Skin epidermis (tissue), 12 donors: ENCODE measurements around the gene MGAT3.
A peak's percentile ranks its signal among the peaks of the same experiment; 100 is the strongest.

ENCODE experiments used
- H3K27ac ChIP-seq, 21 experiments: fragments of 200-600 bp; sonication (generic) in 11 of 21; one replicate each; pipeline ENCODE4 v1.5.0; 2020; ENCODE audit warnings: mild to moderate bottlenecking in 3 of 21, inconsistent platforms in 2 of 21, moderate library complexity in 2 of 21
- H3K4me3 ChIP-seq, 7 experiments: fragments of 200-600 bp; sonication (generic) in 2 of 7; one replicate each; pipeline ENCODE4 v1.5.0; 2020; ENCODE audit warnings: inconsistent platforms in 2 of 7, mild to moderate bottlenecking in 2 of 7, moderate library complexity in 1 of 7

Gene MGAT3

GRCh38 chr22:39427751-39428596, 28.8 kb upstream of the MGAT3 start:
- H3K27ac ChIP-seq, result no peak overlapping the region
- H3K4me3 ChIP-seq, result no peak overlapping the region

DNA sequence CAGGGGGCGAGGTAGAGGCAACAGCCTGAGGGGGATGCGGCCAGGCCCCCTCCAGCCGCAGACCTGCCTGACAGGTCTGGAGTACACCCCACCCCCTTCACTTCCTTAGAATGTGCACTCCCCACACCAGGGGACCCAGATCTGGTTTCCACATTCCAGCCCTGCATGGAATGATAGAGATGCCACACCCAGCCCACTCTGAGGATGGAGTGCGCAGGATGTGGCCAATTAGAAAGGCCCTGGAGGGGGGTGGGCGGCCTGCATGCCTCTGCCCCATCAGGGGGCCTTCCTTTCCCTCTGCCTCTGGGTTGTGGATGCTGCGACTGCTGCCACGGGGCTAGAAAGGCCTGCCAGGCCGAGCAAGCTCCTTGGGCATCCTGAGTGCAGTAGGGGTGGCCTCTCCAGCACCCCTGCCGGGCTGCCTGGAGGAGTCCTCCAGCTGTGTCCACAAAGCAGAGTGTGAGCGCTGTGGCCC, 28.2 kb upstream of the MGAT3 start:
- peak overlapping the region in 2 of 21 experiments; percentile 5 to 14 for H3K27ac ChIP-seq

GRCh38 chr22:39429186-39429585, 27.6 kb upstream of the MGAT3 start:
- Histone ChIP-seq H3K4me3 (no peak overlapping the region), H3K27ac (peak overlapping the region in 1 of 21 experiments; percentile 5)

More for the DNA sequence above, 28.2 kb upstream of the MGAT3 start:
- no peak overlapping the region for H3K4me3 ChIP-seq

DNA sequence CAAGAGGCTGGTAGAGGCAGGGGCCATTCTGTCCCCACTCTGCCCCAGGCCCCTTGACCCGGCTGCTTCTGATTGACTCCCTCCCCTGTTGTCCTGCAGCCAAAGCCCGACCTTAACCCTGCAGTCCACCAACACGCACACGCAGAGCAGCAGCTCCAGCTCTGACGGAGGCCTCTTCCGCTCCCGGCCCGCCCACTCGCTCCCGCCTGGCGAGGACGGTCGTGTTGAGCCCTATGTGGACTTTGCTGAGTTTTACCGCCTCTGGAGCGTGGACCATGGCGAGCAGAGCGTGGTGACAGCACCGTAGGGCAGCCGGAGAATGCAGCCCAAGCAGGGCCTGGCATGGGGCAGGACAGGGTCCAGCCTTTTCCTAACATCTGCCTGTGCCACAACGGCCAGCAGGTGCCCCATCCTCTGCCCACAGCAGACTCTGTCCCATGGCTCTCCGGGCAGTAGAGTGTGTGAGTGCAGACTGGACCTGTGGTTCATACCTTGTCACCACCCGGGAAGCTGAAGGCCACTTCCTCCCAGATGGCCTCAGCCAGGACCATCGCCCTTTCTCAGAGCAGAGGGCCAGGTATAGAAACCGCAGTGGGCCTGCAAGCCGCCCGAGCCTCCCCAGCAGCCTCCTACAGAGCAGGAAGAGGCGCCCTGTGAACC, 26.8 kb upstream of the MGAT3 start:
- Histone ChIP-seq H3K4me3 (no peak overlapping the region), H3K27ac (peak overlapping the region in 10 of 21 experiments; percentile 31 to 81 (median 66))

GRCh38 chr22:39430576-39431150, 26.1 kb upstream of the MGAT3 start:
- no peak overlapping the region for H3K4me3 ChIP-seq
- peak overlapping the region in 19 of 21 experiments; percentile 29 to 84 (median 59) for H3K27ac ChIP-seq

- no peak overlapping the region for H3K4me3 ChIP-seq
Observed at GRCh38 chr22:39431216-39431801, 25.5 kb upstream of the MGAT3 start.

DNA sequence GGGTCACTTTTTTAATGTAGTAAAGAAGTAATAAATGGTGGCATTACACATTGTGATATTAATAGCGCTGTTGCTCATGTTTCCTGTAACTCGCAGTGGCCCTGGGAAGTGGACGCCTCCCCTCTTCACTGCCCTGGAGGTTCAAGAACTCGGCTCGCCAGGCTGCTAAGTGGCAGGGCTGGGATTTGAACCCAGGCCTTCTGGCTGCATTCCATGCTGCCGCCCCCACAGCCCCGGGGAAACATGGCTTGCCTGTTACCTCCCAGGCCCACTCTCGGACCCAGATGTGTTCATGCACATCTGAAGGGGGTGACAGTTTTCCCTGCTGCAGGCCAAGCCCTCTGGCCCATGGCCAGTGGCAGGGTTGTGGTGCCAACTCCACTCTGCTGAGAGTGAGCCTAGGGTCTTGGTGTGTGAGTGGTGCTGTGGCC, 25.0 kb upstream of the MGAT3 start:
- Histone ChIP-seq H3K27ac (peak overlapping the region in 15 of 21 experiments; percentile 10 to 84 (median 67)), H3K4me3 (no peak overlapping the region)

More at GRCh38 chr22:39431216-39431801, 25.5 kb upstream of the MGAT3 start:
- H3K27ac ChIP-seq, result peak overlapping the region in 19 of 21 experiments; percentile 29 to 84 (median 59)

DNA sequence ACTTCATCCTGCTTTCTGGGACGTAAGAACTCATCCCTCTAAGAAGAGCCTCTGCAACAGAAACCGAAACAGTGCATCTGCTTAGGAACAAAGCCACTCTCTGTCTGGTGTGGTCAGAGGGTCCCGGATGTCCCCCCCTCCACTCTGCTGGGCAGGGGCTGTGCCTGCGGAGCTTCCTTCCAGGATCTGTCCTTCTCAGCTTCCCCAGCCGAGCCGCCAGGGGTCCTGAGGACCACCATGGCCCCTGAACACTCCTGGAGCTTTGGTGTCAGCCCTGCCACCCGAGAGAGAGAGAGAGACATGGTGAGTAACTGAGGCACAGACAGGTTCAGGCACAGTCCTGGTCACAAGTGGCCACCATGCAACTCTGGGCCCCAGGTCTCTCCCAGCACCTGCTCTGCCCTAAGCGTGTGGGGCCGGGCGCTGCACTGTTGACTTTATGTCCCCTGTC, 24.4 kb upstream of the MGAT3 start:
- H3K27ac ChIP-seq, result peak overlapping the region in 13 of 21 experiments; percentile 10 to 84 (median 72)
- no peak overlapping the region for H3K4me3 ChIP-seq

GRCh38 chr22:39433476-39434242, 23.2 kb upstream of the MGAT3 start:
- H3K27ac ChIP-seq, result peak overlapping the region in 1 of 21 experiments; percentile 25
- no peak overlapping the region for H3K4me3 ChIP-seq

- Histone ChIP-seq H3K27ac (peak overlapping the region in 2 of 21 experiments; percentile 25 to 47), H3K4me3 (no peak overlapping the region)
Observed at GRCh38 chr22:39434243-39434653, 22.6 kb upstream of the MGAT3 start.

DNA sequence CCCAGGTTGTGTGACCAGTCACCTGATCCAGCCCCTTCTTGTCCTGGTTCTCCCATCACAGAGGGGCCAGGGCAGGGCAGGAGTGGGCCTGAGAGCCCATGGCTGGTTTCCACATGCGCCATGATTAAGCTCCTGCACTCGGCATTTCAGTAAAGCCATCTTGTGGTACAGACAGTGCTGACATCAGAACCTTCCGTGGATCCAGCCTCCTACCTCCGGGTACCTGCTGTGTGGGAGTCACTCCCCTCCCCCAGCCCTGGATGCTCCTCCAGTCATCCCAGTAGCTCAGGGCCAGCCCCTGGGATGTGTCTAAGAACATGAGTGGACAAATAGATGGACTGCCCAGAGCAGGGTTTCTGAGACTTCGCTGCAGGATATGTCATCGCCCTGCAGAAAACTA, 22.1 kb upstream of the MGAT3 start:
- H3K27ac ChIP-seq, result peak overlapping the region in 2 of 21 experiments; percentile 25 to 47
- H3K4me3 ChIP-seq, result no peak overlapping the region

- no peak overlapping the region for H3K4me3 ChIP-seq
- no peak overlapping the region for H3K27ac ChIP-seq
Observed at GRCh38 chr22:39435616-39436015, 21.2 kb upstream of the MGAT3 start.

- H3K27ac ChIP-seq, result peak overlapping the region in 3 of 21 experiments; percentile 10 to 50 (median 49)
- H3K4me3 ChIP-seq, result peak overlapping the region in 3 of 7 experiments; percentile 12 to 17 (median 13)
Observed at GRCh38 chr22:39437791-39438704, 18.8 kb upstream of the MGAT3 start.

DNA sequence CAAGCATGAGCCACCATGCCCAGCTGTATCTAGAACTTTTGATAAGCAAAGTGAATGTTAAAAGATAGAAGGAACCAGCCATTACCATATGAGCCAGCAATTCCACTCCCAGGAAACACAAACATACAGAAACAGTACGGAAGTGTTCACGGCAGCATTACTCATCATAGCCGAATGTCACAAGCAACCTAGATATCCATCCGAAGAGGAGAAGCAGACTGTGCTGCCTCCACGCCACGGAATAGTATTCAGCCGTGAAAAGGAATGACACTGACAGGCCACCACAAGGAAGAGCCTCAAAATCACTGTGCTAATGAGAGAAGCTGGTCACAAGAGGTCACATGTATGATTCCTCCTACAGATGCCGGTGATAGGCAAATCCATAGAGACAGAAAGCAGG, 17.6 kb upstream of the MGAT3 start:
- no peak overlapping the region for H3K4me3 ChIP-seq
- no peak overlapping the region for H3K27ac ChIP-seq

GRCh38 chr22:39443398-39443797, 13.4 kb upstream of the MGAT3 start:
- Histone ChIP-seq H3K4me3 (no peak overlapping the region), H3K27ac (no peak overlapping the region)

- no peak overlapping the region for H3K27ac ChIP-seq
- no peak overlapping the region for H3K4me3 ChIP-seq
Observed at GRCh38 chr22:39444247-39444800, 12.5 kb upstream of the MGAT3 start.

GRCh38 chr22:39444937-39445465, 11.8 kb upstream of the MGAT3 start:
- H3K27ac ChIP-seq, result no peak overlapping the region
- no peak overlapping the region for H3K4me3 ChIP-seq
